ENCODE data around the gene CNGA2. TPM values are rescaled to one million over a fixed set of nuclear protein-coding genes. Genes with fewer than 3 reads are reported as not detected.
A peak's percentile ranks its signal among the peaks of the same experiment; 100 is the strongest.

The CNGA2 gene
- total RNA-seq, 2 donors from 2014 or later = not detected

DNA sequence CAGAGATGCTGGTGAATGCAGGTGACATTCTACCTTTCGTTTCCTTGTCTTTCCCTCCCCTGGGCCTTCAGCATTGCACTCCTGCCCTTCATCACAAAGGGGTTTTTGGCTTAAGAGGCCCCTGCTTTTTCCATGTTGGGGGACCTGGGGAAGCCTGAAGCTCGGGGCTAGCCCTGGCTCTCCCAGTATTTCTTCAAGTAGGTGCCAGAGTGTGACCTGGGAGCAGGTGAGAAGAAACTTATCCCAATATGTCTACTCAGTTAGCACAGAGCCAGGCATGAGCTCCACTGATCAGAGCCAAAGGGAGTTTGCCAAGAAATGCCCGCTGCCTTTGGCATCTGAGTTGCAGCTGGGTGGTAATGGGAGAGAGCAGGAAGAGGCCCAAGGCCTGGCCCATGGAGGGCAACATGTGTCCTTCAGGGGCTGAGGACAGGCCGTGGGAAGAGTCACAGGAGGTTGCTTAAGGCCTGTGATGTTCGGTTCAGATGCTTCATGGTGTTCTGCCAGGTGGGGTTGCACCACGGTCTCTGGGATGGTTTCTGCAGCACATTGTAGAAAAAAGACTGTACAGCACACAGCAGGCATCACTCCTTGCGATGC lies 31.7 kb upstream of the CNGA2 start:
- Histone ChIP-seq H3K4me1 (no peaks in the 10 kb centered on the region), H3K36me3 (replicated peaks in 1 of 2; ENCODE audit: insufficient read depth in 1 of 2, low read depth in 2 of 2) (no peaks in the 10 kb centered on the region), H3K27ac (no peak overlapping the region), H3K9me3 (no peaks in the 10 kb centered on the region), H3K4me3 (no peak overlapping the region), H3K27me3 (no peaks in the 10 kb centered on the region)
- 26 to 41% methylated on average over 6 of the region's 7 CpGs for WGBS, 2 donors
- intact Hi-C loops (cut with DNase I) = no loop called here
- DNase-seq = peak in 3 of 4 donors; percentile 26 to 59 (median 45)
- no peak for TF ChIP-seq POLR2A (IDR thresholded peaks at IDR 0.05)
- TF ChIP-seq, protein P1, sequence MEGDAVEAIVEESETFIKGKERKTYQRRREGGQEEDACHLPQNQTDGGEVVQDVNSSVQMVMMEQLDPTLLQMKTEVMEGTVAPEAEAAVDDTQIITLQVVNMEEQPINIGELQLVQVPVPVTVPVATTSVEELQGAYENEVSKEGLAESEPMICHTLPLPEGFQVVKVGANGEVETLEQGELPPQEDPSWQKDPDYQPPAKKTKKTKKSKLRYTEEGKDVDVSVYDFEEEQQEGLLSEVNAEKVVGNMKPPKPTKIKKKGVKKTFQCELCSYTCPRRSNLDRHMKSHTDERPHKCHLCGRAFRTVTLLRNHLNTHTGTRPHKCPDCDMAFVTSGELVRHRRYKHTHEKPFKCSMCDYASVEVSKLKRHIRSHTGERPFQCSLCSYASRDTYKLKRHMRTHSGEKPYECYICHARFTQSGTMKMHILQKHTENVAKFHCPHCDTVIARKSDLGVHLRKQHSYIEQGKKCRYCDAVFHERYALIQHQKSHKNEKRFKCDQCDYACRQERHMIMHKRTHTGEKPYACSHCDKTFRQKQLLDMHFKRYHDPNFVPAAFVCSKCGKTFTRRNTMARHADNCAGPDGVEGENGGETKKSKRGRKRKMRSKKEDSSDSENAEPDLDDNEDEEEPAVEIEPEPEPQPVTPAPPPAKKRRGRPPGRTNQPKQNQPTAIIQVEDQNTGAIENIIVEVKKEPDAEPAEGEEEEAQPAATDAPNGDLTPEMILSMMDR (IDR thresholded peaks at IDR 0.05) = no peak
- no peak for ATAC-seq

DNA sequence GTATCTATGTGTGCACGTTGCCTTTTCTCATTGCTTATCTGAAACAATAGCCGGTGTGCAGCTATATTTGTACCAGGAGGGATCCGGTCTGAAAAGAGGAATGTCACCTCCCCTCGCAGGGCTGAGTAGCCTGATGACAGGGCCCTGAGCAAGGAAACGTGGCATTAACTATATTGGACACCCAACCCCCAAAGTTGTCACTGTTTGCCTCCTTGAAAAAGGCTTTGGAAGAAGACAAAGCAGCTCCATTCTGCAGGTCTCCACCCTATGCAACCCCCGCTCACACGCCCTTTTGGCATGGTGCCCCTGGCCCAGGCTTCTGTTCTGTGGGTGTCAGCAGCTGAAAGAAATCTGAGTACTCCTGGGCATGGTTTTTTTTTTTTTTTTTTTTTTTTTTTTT lies 31.1 kb upstream of the CNGA2 start:
- Histone ChIP-seq H3K36me3 (replicated peaks in 1 of 2; ENCODE audit: insufficient read depth in 1 of 2, low read depth in 2 of 2) (no peaks in the 10 kb centered on the region), H3K27ac (no peak overlapping the region), H3K4me1 (no peaks in the 10 kb centered on the region), H3K27me3 (no peaks in the 10 kb centered on the region), H3K9me3 (no peaks in the 10 kb centered on the region), H3K4me3 (no peak overlapping the region)
- DNase-seq = peak; percentile 17 to 52 (median 38)
- intact Hi-C loops (cut with DNase I) = no loop called here
- WGBS, 2 donors = 0 to 22% methylated on average over 1 to 3 of the region's 7 CpGs
- TF ChIP-seq POLR2A (IDR thresholded peaks at IDR 0.05) = no peak
- TF ChIP-seq, protein P1 (IDR thresholded peaks at IDR 0.05) = no peak
- no peak for ATAC-seq

DNA sequence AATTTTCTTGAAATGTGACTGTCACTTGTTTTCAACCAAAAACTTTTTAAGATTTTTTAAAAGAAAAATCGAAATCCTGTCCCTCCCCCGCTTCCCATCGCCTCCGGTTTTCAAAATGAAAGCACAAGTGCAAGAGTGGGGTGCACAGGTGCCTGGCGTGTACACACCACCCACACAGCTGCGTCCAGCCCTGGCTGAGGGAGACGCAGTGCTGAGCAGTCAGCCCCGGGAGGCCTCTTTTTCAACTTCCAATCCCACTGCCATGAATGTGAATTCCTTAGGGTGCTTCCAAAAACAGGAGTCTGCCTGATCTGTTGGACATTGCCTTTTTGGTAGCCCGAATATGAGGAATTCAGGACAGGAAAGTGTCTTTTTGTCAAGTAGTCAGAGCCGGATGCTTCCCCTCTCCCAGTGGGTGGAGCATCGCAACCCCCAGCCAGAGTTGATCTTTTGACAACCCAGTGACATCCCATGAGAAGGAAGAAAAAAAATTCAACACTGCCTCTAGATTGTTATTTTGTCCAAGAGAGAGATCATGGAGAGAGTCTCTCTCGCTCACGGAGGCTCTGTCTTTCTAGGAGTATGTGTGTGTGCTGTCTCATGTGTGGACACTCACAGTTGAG lies 30.4 kb upstream of the CNGA2 start:
- no peak for ATAC-seq
- Histone ChIP-seq H3K9me3 (no peaks in the 10 kb centered on the region), H3K36me3 (replicated peaks in 1 of 2; ENCODE audit: insufficient read depth in 1 of 2, low read depth in 2 of 2) (no peaks in the 10 kb centered on the region), H3K27me3 (no peaks in the 10 kb centered on the region), H3K4me1 (no peaks in the 10 kb centered on the region), H3K4me3 (no peak overlapping the region), H3K27ac (no peak overlapping the region)
- TF ChIP-seq, protein P1 (IDR thresholded peaks at IDR 0.05) = no peak
- no peak for TF ChIP-seq POLR2A (IDR thresholded peaks at IDR 0.05)
- DNase-seq = no peak
- 31 to 47% methylated on average over 10 to 13 of the region's 13 CpGs for WGBS, 2 donors
- intact Hi-C loops (cut with DNase I) = no loop called here

DNA sequence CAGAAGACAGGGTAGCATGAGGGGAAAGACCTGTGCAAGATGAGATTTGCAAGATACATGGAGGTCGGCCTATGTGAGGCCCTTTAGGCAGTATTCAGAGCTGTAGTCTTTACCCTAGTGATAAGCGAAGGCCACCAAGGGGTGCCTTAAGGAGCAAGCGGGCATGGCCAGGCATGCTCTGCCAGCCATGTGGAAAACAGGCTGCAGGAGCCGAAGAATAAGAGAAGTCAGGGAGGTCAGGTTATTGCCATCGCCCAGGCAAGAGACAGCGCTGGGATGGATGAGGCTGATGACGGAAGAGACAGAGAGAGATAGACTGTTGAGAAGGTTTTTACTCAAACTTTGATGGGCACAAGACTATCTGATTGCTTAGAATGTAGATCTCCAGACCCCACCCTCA lies 25.7 kb upstream of the CNGA2 start:
- 85 to 87% methylated on average over 6 to 7 of the region's 7 CpGs for WGBS, 2 donors
- no peaks in the 10 kb centered on the region for H3K36me3 ChIP-seq (replicated peaks in 1 of 2; ENCODE audit: insufficient read depth in 1 of 2, low read depth in 2 of 2)
- ATAC-seq = no peak
- DNase-seq = no peak
- intact Hi-C loops (cut with DNase I) = no loop called here
- H3K4me3 ChIP-seq = no peak overlapping the region
- TF ChIP-seq, protein P1 (IDR thresholded peaks at IDR 0.05) = no peak
- TF ChIP-seq POLR2A (IDR thresholded peaks at IDR 0.05) = no peak
- no peaks in the 10 kb centered on the region for H3K27me3 ChIP-seq
- no peak overlapping the region for H3K27ac ChIP-seq
- no peaks in the 10 kb centered on the region for H3K9me3 ChIP-seq
- no peaks in the 10 kb centered on the region for H3K4me1 ChIP-seq

DNA sequence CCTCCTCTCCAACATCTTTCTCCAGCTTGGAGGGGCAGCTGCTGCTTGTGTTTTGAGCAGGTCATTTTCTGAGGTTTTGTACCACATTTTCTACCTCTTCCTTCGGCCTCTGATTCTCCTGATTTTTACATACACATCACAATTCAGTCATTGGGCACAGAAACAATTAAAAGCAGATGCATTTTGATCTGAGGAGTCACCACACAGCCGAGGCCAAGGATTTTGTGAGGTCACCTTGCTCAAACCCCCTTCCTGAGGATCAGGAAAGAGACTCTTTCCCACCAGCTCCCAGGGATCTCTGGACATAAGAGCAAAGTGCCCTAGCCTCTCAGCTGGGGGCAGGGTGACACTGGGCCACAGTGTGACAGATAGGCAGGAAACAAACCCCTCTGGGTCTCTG lies 24.1 kb upstream of the CNGA2 start:
- Histone ChIP-seq H3K4me1 (no peaks in the 10 kb centered on the region), H3K27ac (no peak overlapping the region), H3K9me3 (no peaks in the 10 kb centered on the region), H3K4me3 (no peak overlapping the region), H3K36me3 (replicated peaks in 1 of 2; ENCODE audit: insufficient read depth in 1 of 2, low read depth in 2 of 2) (no peaks in the 10 kb centered on the region), H3K27me3 (no peaks in the 10 kb centered on the region)
- ATAC-seq = no peak
- no peak for DNase-seq
- no peak for TF ChIP-seq POLR2A (IDR thresholded peaks at IDR 0.05)
- TF ChIP-seq, protein P1 (IDR thresholded peaks at IDR 0.05) = no peak
- WGBS, 2 donors = 45 to 47% methylated on average over 2 of the region's 2 CpGs
- intact Hi-C loops (cut with DNase I) = no loop called here
